IMR-90 (cell line): Measurements from ENCODE around the gene STAG2. TPM values are rescaled to one million over a fixed set of nuclear protein-coding genes. Genes with fewer than 3 reads are reported as not detected.

Source experiments
- ATAC-seq: fragments of 200-7000 bp; cut with Tn5 transposase; 2 replicates; pipeline ENCODE4 v1.9.1; 2020; ENCODE audit warnings: low read depth, mild to moderate bottlenecking, moderate library complexity
- BruUV-seq: library from RNA; stranded (reverse); fragments of 400-500 nt; replicated peaks from 2 replicates; lab custom pipeline; 2021; lab: Mats Ljungman, UMichigan
- CTCF ChIA-PET: fragments of 300-600 bp; formaldehyde crosslinking; extraction: SDS; loops from one replicate; lab custom pipeline; 2021; ENCODE audit warnings: antibody characterized with exemption; lab: Yijun Ruan, JAX
- POLR2A ChIA-PET: fragments of 300-600 bp; sonication (Branson Sonifier 250); formaldehyde crosslinking; loops from one replicate; lab custom pipeline; 2022; ENCODE audit warnings: antibody characterized with exemption; ENCODE audit not compliant: unreplicated experiment; lab: Charles Lee
- DNase-seq: peaks from one replicate; pipeline ENCODE4 v3.0.0; 2013
- H2AFZ ChIP-seq: replicated peaks from 2 replicates; pipeline ENCODE3; 2013; ENCODE audit warnings: low read length, mild to moderate bottlenecking; ENCODE audit not compliant: poor library complexity
- H2AK5ac ChIP-seq: 2 replicates; pipeline ENCODE4 v1.6.1; 2013; ENCODE audit warnings: low read depth, low read length, inconsistent platforms
- H2AK9ac ChIP-seq: replicated peaks from 2 replicates; pipeline ENCODE3; 2013; ENCODE audit warnings: mild to moderate bottlenecking, low read depth, low read length, moderate library complexity; ENCODE audit not compliant: poor library complexity
- H2BK120ac ChIP-seq: 2 replicates; pipeline ENCODE4 v1.6.1; 2013; ENCODE audit warnings: low read depth, low read length, inconsistent platforms
- H2BK15ac ChIP-seq: 3 replicates; pipeline ENCODE4 v1.6.1; 2013; ENCODE audit warnings: low read depth, low read length, inconsistent platforms
- H2BK20ac ChIP-seq: 2 replicates; pipeline ENCODE4 v1.6.1; 2013; ENCODE audit warnings: low read depth, mild to moderate bottlenecking, inconsistent platforms, low read length, moderate library complexity
- H2BK5ac ChIP-seq: 2 replicates; pipeline ENCODE4 v1.6.1; 2013; ENCODE audit warnings: mild to moderate bottlenecking, low read depth, low read length, inconsistent platforms; ENCODE audit not compliant: poor library complexity, severe bottlenecking
- H3K14ac ChIP-seq: replicated peaks from 2 replicates; pipeline ENCODE4 v1.6.1; 2013; ENCODE audit warnings: low read depth, low read length, inconsistent platforms
- H3K18ac ChIP-seq: 2 replicates; pipeline ENCODE4 v1.6.1; 2013; ENCODE audit warnings: low read depth, low read length, control low read depth
- H3K23ac ChIP-seq: 2 replicates; pipeline ENCODE4 v1.6.1; 2013; ENCODE audit warnings: low read depth, low read length, inconsistent platforms
- H3K27ac ChIP-seq: 2 replicates; pipeline ENCODE4 v1.5.1; 2013; ENCODE audit warnings: mild to moderate bottlenecking, control low read depth, low read length; ENCODE audit not compliant: insufficient read depth
- H3K27me3 ChIP-seq: 2 replicates; pipeline ENCODE4 v1.6.1; 2013; ENCODE audit warnings: low read length; ENCODE audit not compliant: control insufficient read depth, insufficient read depth
- H3K36me3 ChIP-seq: 2 replicates; pipeline ENCODE4 v1.6.1; 2013; ENCODE audit warnings: low read length, mixed read lengths; ENCODE audit not compliant: control insufficient read depth, insufficient read depth
- H3K4ac ChIP-seq: 2 replicates; pipeline ENCODE4 v1.6.1; 2013; ENCODE audit warnings: low read depth, low read length, inconsistent platforms
- H3K4me1 ChIP-seq: 2 replicates; pipeline ENCODE4 v1.6.1; 2013; ENCODE audit warnings: low read length, mixed read lengths; ENCODE audit not compliant: control insufficient read depth, insufficient read depth
- H3K4me2 ChIP-seq: 2 replicates; pipeline ENCODE4 v1.6.1; 2013; ENCODE audit warnings: low read depth, mild to moderate bottlenecking, control low read depth, low read length, moderate library complexity
- H3K4me3 ChIP-seq: 2 replicates; pipeline ENCODE4 v1.5.1; 2013; ENCODE audit warnings: low read depth, mild to moderate bottlenecking, control low read depth, low read length, moderate library complexity; ENCODE audit not compliant: insufficient read depth
- H3K56ac ChIP-seq: 2 replicates; pipeline ENCODE4 v1.6.1; 2013; ENCODE audit warnings: low read length, inconsistent platforms; ENCODE audit not compliant: insufficient read depth; ENCODE audit errors: extremely low read depth
- H3K79me1 ChIP-seq, 2 experiments: 2 replicates each; pipeline ENCODE4 v1.6.1; 2013; ENCODE audit warnings: low read length in 2 of 2, inconsistent platforms in 1 of 2, low read depth in 1 of 2
- H3K9ac ChIP-seq: 2 replicates; pipeline ENCODE4 v1.6.1; 2013; ENCODE audit warnings: low read depth, low read length, control low read depth
- H3K9me1 ChIP-seq: 2 replicates; pipeline ENCODE4 v1.6.1; 2013; ENCODE audit warnings: low read length, inconsistent platforms; ENCODE audit not compliant: insufficient read depth
- H3K9me3 ChIP-seq: 2 replicates; pipeline ENCODE4 v1.6.1; 2013; ENCODE audit warnings: low read length; ENCODE audit not compliant: control insufficient read depth, insufficient read depth
- H4K20me1 ChIP-seq: 2 replicates; pipeline ENCODE4 v1.6.1; 2013; ENCODE audit warnings: low read length, inconsistent platforms; ENCODE audit not compliant: insufficient read depth
- H4K5ac ChIP-seq: 2 replicates; pipeline ENCODE4 v1.6.1; 2013; ENCODE audit warnings: mild to moderate bottlenecking, low read depth, low read length, control low read depth
- H4K8ac ChIP-seq, 2 experiments: 2 replicates each; pipeline ENCODE4 v1.6.1; 2013; ENCODE audit warnings: low read depth in 2 of 2, low read length in 2 of 2, control low read depth in 1 of 2, inconsistent platforms in 1 of 2
- H4K91ac ChIP-seq: 2 replicates; pipeline ENCODE4 v1.6.1; 2013; ENCODE audit warnings: low read depth, low read length, inconsistent platforms; ENCODE audit not compliant: insufficient read depth
- CHD1 ChIP-seq: IDR thresholded peaks from 2 replicates; pipeline ENCODE4 v1.6.1; 2012; ENCODE audit warnings: low read depth, low read length, improper control_type of control experiment
- CTCF ChIP-seq: conservative IDR thresholded peaks from 2 replicates; pipeline ENCODE4 v1.5.1; 2012; ENCODE audit warnings: mild to moderate bottlenecking, low read depth, low read length, improper control_type of control experiment
- MAFK ChIP-seq: IDR thresholded peaks from 2 replicates; pipeline ENCODE4 v1.6.1; 2012; ENCODE audit warnings: low read depth, low read length, improper control_type of control experiment
- NFE2L2 ChIP-seq: fragments of 150-350 bp; IDR thresholded peaks from 2 replicates; pipeline ENCODE4 v1.6.1; 2016; ENCODE audit warnings: low read depth, mild to moderate bottlenecking, low read length
- WGBS, 2 experiments: methylation state at CpG; one replicate each; pipeline versions ENCODE4 v1.1.5 to v1.1.7; 2013; ENCODE audit warnings: missing lambda C conversion rate in 2 of 2; ENCODE audit not compliant: insufficient read length in 1 of 2; ENCODE audit errors: extremely low coverage in 2 of 2; 5-methylcytosine and 5-hydroxymethylcytosine counted together
- dilution Hi-C: fragments of 300-500 bp; cut with HindIII; formaldehyde crosslinking; loops from one replicate; pipeline ENCODE4 v1.14.3; 2018; ENCODE audit warnings: low sequenced_read_pairs; ENCODE audit not compliant: unreplicated experiment
- in situ Hi-C: fragments of 300-500 bp; cut with MboI; formaldehyde crosslinking; loops from 3 replicates; pipeline ENCODE4 v1.14.3; 2019; ENCODE audit warnings: low sequenced_read_pairs, inconsistent platforms, mixed read lengths
- intact Hi-C: fragments of 100-400 bp; cut with micrococcal nuclease; formaldehyde crosslinking; loops from 2 replicates; pipeline ENCODE4 v1.10.0; 2022
- polyA plus RNA-seq, 3 experiments: library from polyadenylated mRNA; depleted of rRNA; stranded (reverse); fragments of >200 nt; gene quantifications; 2 replicates each; pipeline ENCODE4 v1.2.3, GENCODE V29; 2012; ENCODE audit warnings: low replicate concordance in 1 of 3
- total RNA-seq: library from RNA; depleted of rRNA; stranded (reverse); fragments of >200 nt; gene quantifications from 2 replicates; pipeline ENCODE4 v1.2.3, GENCODE V29; 2012
- TF ChIP-seq, protein P1 (sequence below): fragments of 150-350 bp; IDR thresholded peaks from 2 replicates; pipeline ENCODE4 v1.6.1; 2017; ENCODE audit warnings: mild to moderate bottlenecking, antibody characterized with exemption, low read length, low read depth

The STAG2 gene
- total and polyA plus RNA-seq, 2 of the 4 experiments (the other 2 are of a cell fraction): 19.6 to 71.2 TPM

DNA sequence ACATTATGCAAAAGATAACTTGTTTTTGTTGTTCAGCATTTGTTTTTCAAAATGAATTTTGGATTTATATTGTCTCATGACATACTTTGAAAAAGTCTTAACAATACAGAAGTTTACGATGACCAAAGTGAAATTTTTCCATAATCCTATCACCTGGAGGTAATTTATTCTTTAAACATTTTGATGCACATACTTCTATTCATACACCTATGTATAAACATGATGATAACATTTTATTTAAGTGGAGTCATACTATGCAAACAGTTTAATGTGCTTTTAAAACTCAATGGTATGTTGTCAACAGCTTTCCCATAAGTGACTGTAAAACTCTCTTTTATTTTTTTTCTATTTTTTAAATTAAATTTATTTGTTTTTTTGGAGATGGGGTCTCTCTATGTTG lies 65.0 kb downstream of the STAG2 start:
- Histone ChIP-seq H2AK5ac (no peak overlapping the region), H3K9me1 (no peaks in the 10 kb centered on the region), H2BK120ac (no peak overlapping the region), H2AFZ (no peak overlapping the region), H3K27ac (no peak overlapping the region), H3K4ac (no peak overlapping the region), H2BK15ac (no peak overlapping the region), H3K18ac (no peak overlapping the region), H3K14ac (no peak overlapping the region), H3K23ac (no peak overlapping the region), H3K56ac (no peak overlapping the region), H4K20me1 (peaks cover 3% of the 10 kb centered on the region; the same call in 1 of the 2 replicates), H3K9me3 (no peaks in the 10 kb centered on the region), H3K36me3 (0 out of 2 replicates have a peak, but pooled peaks cover 2% of the 10 kb centered on the region), H4K91ac (no peak overlapping the region), H3K27me3 (no peaks in the 10 kb centered on the region), H3K4me2 (no peak overlapping the region), H2BK5ac (peak overlapping the region; percentile 11), H4K8ac (no peak overlapping the region), H2AK9ac (no peak overlapping the region), H3K4me1 (no peaks in the 10 kb centered on the region), H3K9ac (no peak overlapping the region), H3K79me1 (peaks cover 6 to 10% of the 10 kb centered on the region in 2 experiments; a peak in 2 of 4 replicates), H3K4me3 (no peak overlapping the region), H2BK20ac (no peak overlapping the region), H4K5ac (no peak overlapping the region)
- ChIA-PET CTCF (no interaction called here), POLR2A (no interaction called here)
- ATAC-seq (no peak), DNase-seq (no peak)
- no TSS peak for BruUV-seq
- dilution Hi-C loops: no loop called here
- intact Hi-C loops: no loop called here
- WGBS, 2 experiments: no CpG with 5 or more reads among the region's 1 CpG
- no peak for TF ChIP-seq NFE2L2
- TF ChIP-seq, protein P1, sequence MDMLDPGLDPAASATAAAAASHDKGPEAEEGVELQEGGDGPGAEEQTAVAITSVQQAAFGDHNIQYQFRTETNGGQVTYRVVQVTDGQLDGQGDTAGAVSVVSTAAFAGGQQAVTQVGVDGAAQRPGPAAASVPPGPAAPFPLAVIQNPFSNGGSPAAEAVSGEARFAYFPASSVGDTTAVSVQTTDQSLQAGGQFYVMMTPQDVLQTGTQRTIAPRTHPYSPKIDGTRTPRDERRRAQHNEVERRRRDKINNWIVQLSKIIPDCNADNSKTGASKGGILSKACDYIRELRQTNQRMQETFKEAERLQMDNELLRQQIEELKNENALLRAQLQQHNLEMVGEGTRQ: no peak
- TF ChIP-seq MAFK: no peak
- no peak for TF ChIP-seq CTCF
- no peak for TF ChIP-seq CHD1
- in situ Hi-C loops: no loop called here
